Stimulated activated CD4-positive, alpha-beta T cell treated with anti-CD3 and anti-CD28 coated beads, Interleukin-12 subunit alpha, Interleukin-12 subunit beta, amount 100 ng/mL, for 24 hours (primary cell): ENCODE measurements around the gene SHQ1.
"Not testable (repeated sequence)": the region's sequence is repeated elsewhere in the genome, so short reads cannot be mapped to it uniquely, and the experiment has no call there.

Experiments used
- DNase-seq, 2 experiments: peaks; one replicate each; pipeline ENCODE4 v3.0.0-alpha.2; 2020; ENCODE audit warnings: low read depth in 2 of 2

The SHQ1 gene

GRCh38 chr3:72800869-72801268, 47.4 kb downstream of the SHQ1 start:
- DNase-seq, result no peak

DNA sequence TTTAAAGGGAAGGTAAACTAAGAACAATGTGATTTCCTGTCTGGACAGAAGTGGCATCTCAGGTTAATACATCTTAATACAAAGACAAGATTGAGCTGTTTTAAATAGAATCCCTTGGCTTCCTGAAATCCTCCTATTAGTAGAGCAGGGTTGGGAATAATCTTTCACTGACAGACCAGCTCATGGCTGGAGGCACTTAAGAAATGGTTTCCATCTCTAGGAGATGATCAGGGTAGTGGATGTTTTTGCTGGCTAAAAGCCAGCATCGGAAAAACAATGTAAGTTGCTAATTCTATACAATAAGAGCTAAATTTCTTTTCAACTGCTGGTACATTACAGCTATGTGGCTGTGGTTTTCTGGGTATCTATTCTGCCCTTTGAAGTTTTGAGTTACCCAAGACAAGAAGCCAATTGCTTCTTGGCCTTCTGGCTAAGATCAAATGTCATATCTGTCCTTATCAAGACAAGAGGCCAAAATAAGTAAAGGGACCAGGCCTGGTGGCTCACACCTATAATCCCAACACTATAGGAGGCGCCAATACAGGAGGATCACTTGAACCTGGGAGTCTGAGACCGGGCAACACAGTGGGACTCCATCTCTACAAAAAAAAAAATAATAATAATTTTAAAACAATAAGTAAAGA, 49.6 kb downstream of the SHQ1 start:
- DNase-seq, result no peak

DNA sequence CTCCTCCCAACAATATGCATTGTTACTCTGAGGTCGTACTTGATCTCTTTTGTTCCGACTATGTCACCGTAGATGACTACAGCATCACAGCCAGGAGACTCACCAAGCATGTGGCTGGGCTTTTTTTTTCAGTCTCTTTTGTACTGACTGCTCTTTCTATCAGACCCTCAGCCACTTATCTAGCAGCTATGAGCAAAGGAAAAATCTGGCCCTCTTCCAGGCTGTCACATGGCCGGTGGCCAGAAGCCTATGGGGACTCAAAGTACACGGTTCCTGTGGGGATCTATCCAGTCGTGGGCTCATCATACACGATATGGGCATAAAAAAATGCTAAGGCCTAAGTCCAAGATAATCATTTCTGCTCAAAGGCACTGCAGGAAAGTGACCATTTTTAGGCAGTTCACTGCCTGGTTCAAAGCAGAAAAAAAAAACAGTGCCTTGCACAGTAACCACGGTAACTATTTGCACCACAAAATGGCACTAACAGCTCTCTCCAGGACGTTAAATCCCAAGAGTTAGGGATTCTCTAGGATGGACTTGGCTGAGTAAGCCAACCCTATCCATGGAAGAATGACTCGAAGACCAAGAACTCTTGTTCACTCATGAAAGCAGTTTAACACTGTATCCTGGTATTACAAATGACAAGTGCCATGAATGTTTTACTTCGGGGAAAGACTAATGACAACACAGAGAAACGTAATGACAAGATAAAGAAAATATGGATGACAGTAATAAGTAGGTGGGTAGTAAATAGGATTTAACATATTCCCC, 50.3 kb downstream of the SHQ1 start:
- DNase-seq, result no peak

DNA sequence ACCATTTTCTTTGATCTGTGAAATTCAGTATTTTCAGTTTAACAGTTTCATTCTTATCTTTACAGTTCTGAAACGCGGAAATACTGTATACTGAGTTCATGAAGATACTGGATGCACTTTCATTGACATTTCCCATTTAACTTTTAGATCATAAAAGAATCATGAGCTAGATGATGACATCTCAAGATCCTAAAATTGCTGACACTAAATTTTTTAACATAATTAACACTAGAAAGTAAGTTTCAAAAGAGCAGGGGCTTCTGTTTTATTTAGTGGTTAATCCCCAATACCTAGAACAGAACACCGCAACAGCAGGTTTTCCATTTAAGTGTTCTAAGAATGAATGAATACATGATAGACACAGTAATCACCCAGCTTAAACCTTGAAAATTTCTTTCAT, 54.2 kb downstream of the SHQ1 start:
- no peak for DNase-seq

GRCh38 chr3:72791161-72791560, 57.1 kb downstream of the SHQ1 start:
- DNase-seq, result no peak

DNA sequence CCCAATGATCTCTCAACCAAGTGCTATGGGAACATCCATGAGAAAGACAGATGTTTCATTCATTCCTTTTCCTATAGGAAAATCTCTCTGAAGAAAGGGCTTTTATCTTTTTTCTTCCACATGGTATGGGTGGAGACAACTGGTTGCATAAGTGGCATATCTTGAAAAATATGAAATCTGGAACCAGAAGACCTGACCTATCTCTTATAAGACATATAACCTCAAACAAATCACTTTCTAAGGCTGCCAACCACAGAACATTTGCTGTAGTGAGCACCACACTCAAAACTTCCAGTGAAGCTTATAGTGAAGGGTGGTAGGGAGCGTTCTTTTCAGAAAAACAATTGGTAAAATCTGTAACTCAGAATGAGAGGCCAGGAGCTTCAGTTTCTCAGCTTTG, 58.5 kb downstream of the SHQ1 start:
- no peak for DNase-seq

DNA sequence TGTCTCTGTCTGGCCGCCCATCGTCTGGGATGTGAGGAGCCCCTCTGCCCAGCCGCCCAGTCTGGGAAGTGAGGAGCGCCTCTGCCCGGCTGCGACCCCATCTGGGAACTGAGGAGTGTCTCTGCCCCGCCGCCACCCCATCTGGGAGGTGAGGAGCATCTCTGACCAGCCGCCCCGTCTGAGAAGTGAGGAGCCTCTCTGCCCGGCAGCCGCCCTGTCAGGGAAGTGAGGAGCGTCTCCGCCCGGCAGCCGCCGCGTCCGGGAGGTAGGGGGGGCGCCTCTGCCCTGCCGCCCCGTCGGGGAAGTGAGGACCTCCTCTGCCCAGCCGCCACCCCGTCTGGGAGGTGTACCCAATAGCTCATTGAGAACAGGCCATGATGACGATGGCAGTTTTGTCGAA, 60.0 kb downstream of the SHQ1 start:
- not testable (repeated sequence) for DNase-seq

DNA sequence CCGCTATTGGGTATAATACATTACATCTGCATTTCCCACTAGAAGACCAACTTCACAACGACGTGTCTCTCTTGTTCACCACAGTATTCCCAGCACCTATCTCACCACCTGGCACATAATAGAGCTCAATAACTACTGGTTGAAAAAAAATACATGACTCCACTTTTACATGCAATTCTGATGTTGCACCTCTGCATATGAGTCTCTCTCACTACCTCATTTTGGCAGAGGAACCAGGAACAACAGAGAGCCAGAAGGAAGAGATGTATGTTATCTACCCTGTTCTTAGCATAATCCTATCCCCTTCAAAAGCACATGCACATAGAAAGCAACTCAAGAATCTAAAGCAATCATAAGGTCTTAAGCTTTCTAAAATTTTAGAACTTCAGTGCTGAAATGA, 61.6 kb downstream of the SHQ1 start:
- DNase-seq, result no peak

GRCh38 chr3:72784226-72784625, 64.0 kb downstream of the SHQ1 start:
- DNase-seq, result no peak

DNA sequence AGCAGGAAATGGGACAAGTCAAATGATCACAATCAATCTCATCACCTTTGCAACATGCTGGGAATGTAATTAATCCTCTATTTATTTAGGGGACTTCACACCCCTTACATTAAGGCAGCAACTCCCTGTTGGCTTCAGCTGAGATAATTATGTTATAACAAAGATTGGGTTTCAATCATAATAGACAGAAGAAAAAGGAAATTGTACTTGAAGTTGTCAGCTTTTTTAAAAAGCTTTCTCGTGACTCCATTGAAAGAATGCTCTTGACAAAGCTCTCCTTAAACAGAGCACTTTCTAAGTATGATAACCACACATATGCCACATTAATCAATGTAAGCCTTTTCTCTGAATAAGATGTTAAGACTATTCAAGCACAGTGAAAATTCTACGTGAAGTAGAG, 65.7 kb downstream of the SHQ1 start:
- DNase-seq, result no peak

GRCh38 chr3:72769758-72770540, 78.3 kb downstream of the SHQ1 start:
- no peak for DNase-seq

GRCh38 chr3:72768936-72769335, 79.3 kb downstream of the SHQ1 start:
- DNase-seq, result no peak

- DNase-seq, result no peak
Observed at GRCh38 chr3:72768481-72768880, 79.8 kb downstream of the SHQ1 start.

GRCh38 chr3:72768006-72768441, 80.2 kb downstream of the SHQ1 start:
- DNase-seq, result no peak

DNA sequence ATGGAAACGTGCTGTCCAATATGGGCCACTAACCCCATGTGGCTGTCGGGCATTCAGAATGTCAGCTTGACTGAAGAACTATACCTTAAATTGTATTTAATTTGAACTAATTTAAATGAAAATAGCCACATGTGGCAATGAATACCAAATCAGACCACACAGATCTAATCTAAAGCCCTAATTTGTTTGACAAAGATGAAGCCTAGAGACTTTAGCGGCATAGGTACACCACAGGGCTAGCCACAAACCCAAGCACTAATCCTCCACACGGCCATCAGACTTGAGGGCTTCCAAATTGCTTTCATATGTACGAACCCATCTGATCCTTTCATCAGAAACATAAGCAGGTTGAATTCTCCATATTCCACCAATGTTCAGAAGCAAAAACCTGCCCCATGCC, 81.4 kb downstream of the SHQ1 start:
- no peak for DNase-seq

DNA sequence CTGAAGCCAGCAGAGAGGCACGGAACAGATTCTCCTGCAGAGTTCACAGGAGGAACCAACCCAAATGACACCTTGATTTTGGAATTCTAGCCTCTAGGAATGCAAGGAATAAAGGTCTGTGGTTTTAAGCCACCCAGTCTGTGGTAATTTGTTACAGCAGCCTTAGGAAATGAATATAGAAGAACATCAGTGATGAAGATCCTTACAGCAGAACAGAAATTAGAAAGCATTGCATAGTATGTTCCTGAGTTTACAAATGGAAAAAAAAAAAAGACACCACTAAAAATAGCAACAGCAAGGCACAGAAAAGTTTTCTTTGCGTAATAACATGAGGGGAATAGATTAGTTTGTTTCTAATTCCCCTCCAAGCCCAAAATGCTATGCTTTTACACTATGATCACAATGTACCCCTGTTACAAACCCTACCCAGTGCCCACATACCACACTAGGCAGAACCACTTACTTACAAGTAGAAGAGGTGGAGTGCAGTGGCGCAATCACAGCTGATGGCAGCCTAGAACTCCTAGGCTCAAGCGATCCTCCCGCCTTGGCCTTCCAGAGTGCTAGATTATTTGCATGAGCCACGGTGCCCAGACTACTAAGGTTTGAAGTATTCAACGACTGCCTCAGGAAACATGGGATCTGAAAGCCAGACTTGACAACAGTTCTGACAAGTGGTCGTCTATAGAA, 84.3 kb downstream of the SHQ1 start:
- DNase-seq, result no peak

- DNase-seq, result no peak
Observed at GRCh38 chr3:72761410-72761809, 86.8 kb downstream of the SHQ1 start.

GRCh38 chr3:72760225-72760624, 88.0 kb downstream of the SHQ1 start:
- DNase-seq, result no peak

DNA sequence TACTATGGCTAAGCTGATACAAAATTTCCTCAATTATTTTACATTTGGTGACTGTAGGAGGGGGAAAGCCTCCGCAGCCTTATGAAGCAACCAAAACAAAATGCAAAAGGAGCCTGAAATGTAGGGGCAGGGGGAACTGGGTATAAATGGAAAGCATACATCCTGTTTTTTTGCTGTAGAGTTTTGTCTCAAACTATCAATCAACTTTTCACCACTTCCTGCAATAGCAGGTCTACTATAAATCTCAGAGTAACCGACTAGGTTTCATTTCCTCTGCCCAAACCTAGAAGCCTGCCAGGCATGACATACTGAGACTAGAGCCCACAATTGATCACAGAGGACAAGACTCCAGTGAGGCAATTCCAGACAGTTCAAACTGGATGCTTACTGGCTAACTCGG, 91.3 kb downstream of the SHQ1 start:
- DNase-seq, result no peak

GRCh38 chr3:72754582-72754981, 93.7 kb downstream of the SHQ1 start:
- no peak for DNase-seq

DNA sequence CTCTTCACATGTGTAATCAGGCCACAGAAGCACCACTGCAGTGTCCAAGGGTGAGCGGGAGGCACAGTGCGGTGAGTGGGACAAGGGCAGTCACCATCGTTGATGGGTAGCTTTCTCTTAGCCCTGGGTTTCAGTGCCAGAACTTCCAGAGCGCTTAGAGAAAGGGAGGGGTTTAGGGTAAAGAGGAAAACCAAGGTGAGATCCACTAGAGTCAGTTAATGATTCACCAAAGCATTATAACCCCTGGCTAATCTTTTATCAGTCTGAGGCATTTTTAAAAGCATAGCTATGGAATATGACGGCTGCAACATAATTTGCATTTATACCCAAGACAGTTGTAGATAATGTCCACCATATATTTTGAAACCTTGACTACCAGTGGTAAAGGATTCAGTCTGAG, 94.8 kb downstream of the SHQ1 start:
- no peak for DNase-seq

- no peak for DNase-seq
Observed at GRCh38 chr3:72750405-72750965, 97.8 kb downstream of the SHQ1 start.
